H9 (cell line): ENCODE data around the gene ZPR1. TPM values are rescaled to one million over a fixed set of nuclear protein-coding genes. Genes with fewer than 3 reads are reported as not detected.

Experiments used
- DNase-seq: peaks from one replicate; pipeline ENCODE4 v3.0.0-alpha.2; 2017
- H2AFZ ChIP-seq: one replicate; pipeline ENCODE4 v1.6.1; 2013; ENCODE audit warnings: mild to moderate bottlenecking, low read length, control low read depth, moderate library complexity
- H2AK5ac ChIP-seq: 2 replicates; pipeline ENCODE4 v1.6.1; 2013; ENCODE audit warnings: low read length, control low read depth, mixed read lengths; ENCODE audit not compliant: insufficient read length
- H2BK120ac ChIP-seq: one replicate; pipeline ENCODE4 v1.6.1; 2013; ENCODE audit warnings: low read depth, mild to moderate bottlenecking, low read length, control low read depth, inconsistent platforms; ENCODE audit not compliant: poor library complexity, severe bottlenecking
- H2BK12ac ChIP-seq: 2 replicates; pipeline ENCODE4 v1.6.1; 2013; ENCODE audit warnings: low read length, control low read depth, mixed read lengths, low read depth; ENCODE audit not compliant: insufficient read length
- H2BK15ac ChIP-seq: 2 replicates; pipeline ENCODE4 v1.6.1; 2013; ENCODE audit warnings: low read depth, low read length, control low read depth
- H2BK20ac ChIP-seq: one replicate; pipeline ENCODE4 v1.6.1; 2013; ENCODE audit warnings: low read depth, mild to moderate bottlenecking, low read length, control low read depth, inconsistent platforms; ENCODE audit not compliant: poor library complexity, severe bottlenecking
- H2BK5ac ChIP-seq: 2 replicates; pipeline ENCODE4 v1.6.1; 2013; ENCODE audit warnings: low read length, control low read depth, mixed read lengths; ENCODE audit not compliant: insufficient read length
- H3K14ac ChIP-seq: 2 replicates; pipeline ENCODE4 v1.6.1; 2013; ENCODE audit warnings: low read length, control low read depth; ENCODE audit not compliant: insufficient read depth
- H3K18ac ChIP-seq: 2 replicates; pipeline ENCODE4 v1.6.1; 2013; ENCODE audit warnings: low read depth, mild to moderate bottlenecking, mixed read lengths, low read length, control low read depth; ENCODE audit not compliant: insufficient read length
- H3K23ac ChIP-seq: 2 replicates; pipeline ENCODE4 v1.6.1; 2013; ENCODE audit warnings: low read length, control low read depth, mixed read lengths, low read depth; ENCODE audit not compliant: insufficient read length
- H3K23me2 ChIP-seq: 2 replicates; pipeline ENCODE4 v1.6.1; 2013; ENCODE audit warnings: low read depth, mild to moderate bottlenecking, mixed read lengths, low read length, control low read depth; ENCODE audit not compliant: insufficient read length, poor library complexity, severe bottlenecking
- H3K27ac ChIP-seq: 2 replicates; pipeline ENCODE4 v1.5.1; 2013; ENCODE audit warnings: low read length, control low read depth, mixed read lengths, low read depth; ENCODE audit not compliant: insufficient read length
- H3K27me3 ChIP-seq: 2 replicates; pipeline ENCODE4 v1.6.1; 2013; ENCODE audit warnings: low read length, control low read depth, inconsistent platforms; ENCODE audit not compliant: insufficient read depth
- H3K4ac ChIP-seq: 2 replicates; pipeline ENCODE4 v1.6.1; 2013; ENCODE audit warnings: low read depth, mild to moderate bottlenecking, control low read depth, inconsistent platforms, low read length, moderate library complexity
- H3K4me1 ChIP-seq: 2 replicates; pipeline ENCODE4 v1.6.1; 2013; ENCODE audit warnings: low read length, control low read depth, inconsistent platforms; ENCODE audit not compliant: insufficient read depth
- H3K4me2 ChIP-seq: 2 replicates; pipeline ENCODE4 v1.6.1; 2013; ENCODE audit warnings: low read length, control low read depth, mixed read lengths; ENCODE audit not compliant: insufficient read length, insufficient read depth
- H3K56ac ChIP-seq: 2 replicates; pipeline ENCODE4 v1.6.1; 2013; ENCODE audit warnings: low read depth, mild to moderate bottlenecking, mixed read lengths, low read length, control low read depth; ENCODE audit not compliant: insufficient read length
- H3K79me1 ChIP-seq: 2 replicates; pipeline ENCODE4 v1.6.1; 2013; ENCODE audit warnings: low read depth, mild to moderate bottlenecking, moderate library complexity, low read length, control low read depth, inconsistent platforms; ENCODE audit not compliant: insufficient read depth, poor library complexity, severe bottlenecking
- H3K79me2 ChIP-seq: 2 replicates; pipeline ENCODE4 v1.6.1; 2013; ENCODE audit warnings: low read length, control low read depth, inconsistent platforms; ENCODE audit not compliant: insufficient read depth
- H3K9ac ChIP-seq: 2 replicates; pipeline ENCODE4 v1.6.1; 2013; ENCODE audit warnings: low read length, control low read depth, mixed read lengths; ENCODE audit not compliant: insufficient read length; ENCODE audit errors: extremely low read depth
- H3K9me3 ChIP-seq: one replicate; pipeline ENCODE4 v1.6.1; 2013; ENCODE audit warnings: low read depth, low read length, inconsistent platforms; ENCODE audit not compliant: control insufficient read depth
- H3T11ph ChIP-seq: one replicate; pipeline ENCODE4 v1.6.1; 2013; ENCODE audit warnings: mild to moderate bottlenecking, low read length, control low read depth, inconsistent platforms
- H4K20me1 ChIP-seq: one replicate; pipeline ENCODE4 v1.6.1; 2013; ENCODE audit not compliant: control insufficient read depth, insufficient read length, insufficient read depth
- H4K5ac ChIP-seq: 2 replicates; pipeline ENCODE4 v1.6.1; 2013; ENCODE audit warnings: low read depth, mild to moderate bottlenecking, mixed read lengths, low read length, control low read depth; ENCODE audit not compliant: insufficient read length
- H4K8ac ChIP-seq: replicated peaks from 2 replicates; pipeline ENCODE4 v1.6.1; 2013; ENCODE audit warnings: low read length, control low read depth, mixed read lengths, low read depth; ENCODE audit not compliant: insufficient read length
- H4K91ac ChIP-seq: 2 replicates; pipeline ENCODE4 v1.6.1; 2013; ENCODE audit warnings: low read depth, mild to moderate bottlenecking, moderate library complexity, mixed read lengths, low read length, control low read depth; ENCODE audit not compliant: insufficient read length
- H3K27ac Mint-ChIP-seq, 3 experiments: 2 replicates in 2 of 3; 3 replicates in 1 of 3; pipeline ENCODE4 v1.8.0; 2020 to 2021; ENCODE audit warnings: mixed read lengths in 3 of 3, mild to moderate bottlenecking in 1 of 3, moderate library complexity in 1 of 3
- H3K27me3 Mint-ChIP-seq: 2 replicates; pipeline ENCODE4 v1.8.0; 2021; ENCODE audit warnings: low read depth, mild to moderate bottlenecking, moderate library complexity, mixed read lengths
- H3K36me3 Mint-ChIP-seq, 3 experiments: 2 replicates in 2 of 3; 3 replicates in 1 of 3; pipeline ENCODE4 v1.8.0; 2020 to 2021; ENCODE audit warnings: low read depth in 3 of 3, mixed read lengths in 3 of 3; ENCODE audit not compliant: insufficient read depth in 1 of 3
- H3K4me1 Mint-ChIP-seq, 2 experiments: 2 replicates each; pipeline ENCODE4 v1.8.0; 2020; ENCODE audit warnings: mixed read lengths in 2 of 2
- H3K4me3 Mint-ChIP-seq, 2 experiments: 2 replicates in 1 of 2; 3 replicates in 1 of 2; pipeline ENCODE4 v1.8.0; 2020 to 2021; ENCODE audit warnings: mild to moderate bottlenecking in 2 of 2, mixed read lengths in 2 of 2, moderate library complexity in 1 of 2
- H3K9me3 Mint-ChIP-seq, 2 experiments: 2 replicates in 1 of 2; 3 replicates in 1 of 2; pipeline ENCODE4 v1.8.0; 2020; ENCODE audit warnings: mild to moderate bottlenecking in 2 of 2, mixed read lengths in 2 of 2, moderate library complexity in 1 of 2
- WGBS: extraction: QIAGEN DNeasy Blood & Tissue Kit; methylation state at CpG from one replicate; pipeline ENCODE4 v1.1.7; 2013; ENCODE audit warnings: missing lambda C conversion rate, low lambda C conversion rate, mixed read lengths; ENCODE audit not compliant: insufficient read length; ENCODE audit errors: extremely low coverage; 5-methylcytosine and 5-hydroxymethylcytosine counted together
- total RNA-seq: library from RNA; stranded (reverse); gene quantifications from 2 replicates; pipeline ENCODE4 v1.2.1, GENCODE V29; 2021
- TF ChIP-seq, protein P1 (sequence below): fragments of 200-600 bp; sonication (generic); conservative IDR thresholded peaks from 3 replicates; pipeline ENCODE4 v1.8.0; 2021; ENCODE audit warnings: antibody characterized with exemption, mild to moderate bottlenecking

Gene ZPR1
- total RNA-seq, 1 experiment from 2014 or later = 82.0 TPM

DNA sequence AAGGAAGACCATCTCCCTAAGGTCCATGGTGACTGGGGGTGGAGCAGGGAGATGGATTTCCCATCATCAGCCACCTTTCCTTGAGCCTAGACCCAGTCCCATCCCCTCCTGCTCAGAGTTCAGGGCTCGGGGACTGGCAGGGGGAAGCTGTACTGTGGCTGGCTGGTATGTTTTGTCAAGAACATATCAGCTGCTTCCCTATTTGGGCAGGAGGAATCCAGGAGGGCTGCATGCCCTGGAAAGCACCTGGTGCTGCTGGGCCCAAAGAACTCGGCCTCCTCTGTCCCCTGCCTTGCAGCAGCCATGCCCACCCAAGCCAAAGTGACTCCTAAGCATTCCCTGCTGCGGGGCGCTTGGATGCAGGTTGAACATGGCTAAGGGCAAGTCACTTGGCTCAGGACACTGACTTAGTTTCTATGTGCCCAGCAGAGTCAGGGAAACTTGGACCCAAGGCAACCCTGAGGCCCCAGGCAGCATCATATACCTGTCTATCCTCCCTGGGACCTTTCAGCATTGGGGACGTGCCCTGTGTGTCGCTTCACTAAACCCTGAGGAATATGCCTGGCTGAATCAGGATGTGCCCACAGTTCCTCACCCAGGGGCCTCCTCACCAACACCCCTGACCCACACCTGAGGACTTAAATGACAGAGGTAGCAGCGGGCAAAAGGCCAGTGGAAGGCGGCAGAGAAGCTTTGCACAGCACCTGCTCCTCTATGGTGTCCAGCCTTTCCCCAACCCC is 58.2 kb downstream of the ZPR1 start:
- H4K5ac ChIP-seq = no peak overlapping the region
- Mint-ChIP-seq H3K36me3 (no peaks in the 10 kb centered on the region), H3K9me3 (no peaks in the 10 kb centered on the region; a peak in 1 of 5 replicates), H3K27ac (peak overlapping the region in 1 of 3 experiments; percentile 86; a peak in 1 of 7 replicates), H3K27me3 (peaks cover 16% of the 10 kb centered on the region), H3K4me3 (no peak overlapping the region), H3K4me1 (peaks cover 34 to 58% of the 10 kb centered on the region in 2 experiments)
- no peak overlapping the region for H2AFZ ChIP-seq
- no peaks in the 10 kb centered on the region; the same call in 1 of the 2 replicates for H3K27me3 ChIP-seq
- no peak overlapping the region for H3K27ac ChIP-seq
- peaks cover 4% of the 10 kb centered on the region for H3K23me2 ChIP-seq
- no CpG with 5 or more reads among the region's 8 CpGs for WGBS
- H3K4me2 ChIP-seq = no peak overlapping the region
- H2BK15ac ChIP-seq = no peak overlapping the region
- H3T11ph ChIP-seq = no peak overlapping the region
- H2BK120ac ChIP-seq = no peak overlapping the region
- H3K79me2 ChIP-seq = no peaks in the 10 kb centered on the region
- no peak overlapping the region for H2BK5ac ChIP-seq
- peaks cover 2% of the 10 kb centered on the region; the same call in 1 of the 2 replicates for H3K4me1 ChIP-seq
- TF ChIP-seq, protein P1, sequence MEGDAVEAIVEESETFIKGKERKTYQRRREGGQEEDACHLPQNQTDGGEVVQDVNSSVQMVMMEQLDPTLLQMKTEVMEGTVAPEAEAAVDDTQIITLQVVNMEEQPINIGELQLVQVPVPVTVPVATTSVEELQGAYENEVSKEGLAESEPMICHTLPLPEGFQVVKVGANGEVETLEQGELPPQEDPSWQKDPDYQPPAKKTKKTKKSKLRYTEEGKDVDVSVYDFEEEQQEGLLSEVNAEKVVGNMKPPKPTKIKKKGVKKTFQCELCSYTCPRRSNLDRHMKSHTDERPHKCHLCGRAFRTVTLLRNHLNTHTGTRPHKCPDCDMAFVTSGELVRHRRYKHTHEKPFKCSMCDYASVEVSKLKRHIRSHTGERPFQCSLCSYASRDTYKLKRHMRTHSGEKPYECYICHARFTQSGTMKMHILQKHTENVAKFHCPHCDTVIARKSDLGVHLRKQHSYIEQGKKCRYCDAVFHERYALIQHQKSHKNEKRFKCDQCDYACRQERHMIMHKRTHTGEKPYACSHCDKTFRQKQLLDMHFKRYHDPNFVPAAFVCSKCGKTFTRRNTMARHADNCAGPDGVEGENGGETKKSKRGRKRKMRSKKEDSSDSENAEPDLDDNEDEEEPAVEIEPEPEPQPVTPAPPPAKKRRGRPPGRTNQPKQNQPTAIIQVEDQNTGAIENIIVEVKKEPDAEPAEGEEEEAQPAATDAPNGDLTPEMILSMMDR = no peak
- no peak overlapping the region for H4K8ac ChIP-seq
- DNase-seq = no peak
- no peak overlapping the region for H2BK12ac ChIP-seq
- no peaks in the 10 kb centered on the region for H3K9me3 ChIP-seq
- no peaks in the 10 kb centered on the region for H4K20me1 ChIP-seq
- H3K79me1 ChIP-seq = no peaks in the 10 kb centered on the region
- no peak overlapping the region; the same call in 1 of the 2 replicates for H3K14ac ChIP-seq
- H3K4ac ChIP-seq = no peak overlapping the region
- no peak overlapping the region for H3K23ac ChIP-seq
- H4K91ac ChIP-seq = no peak overlapping the region
- no peak overlapping the region for H2AK5ac ChIP-seq
- no peak overlapping the region for H2BK20ac ChIP-seq
- H3K18ac ChIP-seq = peak overlapping the region; percentile 33
- no peak overlapping the region for H3K56ac ChIP-seq
- no peak overlapping the region for H3K9ac ChIP-seq
